ENCODE results near the gene CEP120.

Gene CEP120

DNA sequence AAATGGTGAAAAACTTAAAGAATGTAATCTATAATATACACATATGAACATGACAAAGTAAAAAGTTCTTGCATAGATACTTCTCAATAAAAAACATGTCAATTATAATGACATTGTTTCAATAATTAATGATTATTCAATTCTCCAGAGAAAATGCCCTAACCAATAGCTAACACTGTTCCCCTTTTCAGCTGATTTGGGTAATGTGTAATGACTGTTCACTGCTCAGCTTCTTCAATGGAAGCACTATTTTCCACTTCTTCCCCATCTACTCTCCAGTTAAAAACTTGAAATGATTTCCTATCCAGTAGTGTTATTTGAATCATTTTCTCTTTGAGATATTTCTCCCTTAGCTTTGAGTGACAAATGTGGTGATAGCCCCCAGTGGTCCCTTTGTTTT is 62.3 kb downstream of the CEP120 start:
- Histone ChIP-seq H3K4me2 (ENCODE audit: low read depth, low read length, poor library complexity, severe bottlenecking) (no peak overlapping the region), H3K36me3 (ENCODE audit: insufficient read depth, low read length) (peaks cover 3% of the 10 kb centered on the region; the same call in 1 of the 2 replicates), H3K4me3 (ENCODE audit: low read length, poor library complexity, severe bottlenecking) (no peak overlapping the region), H3K9me3 (ENCODE audit: insufficient read depth, low read depth, low read length) (no peaks in the 10 kb centered on the region), H3K79me2 (ENCODE audit: insufficient read depth, low read length) (no peaks in the 10 kb centered on the region), H3K9ac (ENCODE audit: low read depth, low read length, poor library complexity, severe bottlenecking) (no peak overlapping the region), H3K9me2 (replicated peaks; ENCODE audit: low read depth, low read length) (no peaks in the 10 kb centered on the region), H4K20me1 (ENCODE audit: insufficient read depth, low read length, poor library complexity, severe bottlenecking) (no peaks in the 10 kb centered on the region), H2AFZ (ENCODE audit: low read length) (no peak overlapping the region), H3K4me1 (ENCODE audit: insufficient read depth, low read length, poor library complexity, severe bottlenecking) (no peaks in the 10 kb centered on the region), H3K27me3 (ENCODE audit: insufficient read depth, low read length, poor library complexity, severe bottlenecking) (no peaks in the 10 kb centered on the region), H3F3A (ENCODE audit: low read depth) (no peaks in the 10 kb centered on the region)
- TF ChIP-seq, protein P1, sequence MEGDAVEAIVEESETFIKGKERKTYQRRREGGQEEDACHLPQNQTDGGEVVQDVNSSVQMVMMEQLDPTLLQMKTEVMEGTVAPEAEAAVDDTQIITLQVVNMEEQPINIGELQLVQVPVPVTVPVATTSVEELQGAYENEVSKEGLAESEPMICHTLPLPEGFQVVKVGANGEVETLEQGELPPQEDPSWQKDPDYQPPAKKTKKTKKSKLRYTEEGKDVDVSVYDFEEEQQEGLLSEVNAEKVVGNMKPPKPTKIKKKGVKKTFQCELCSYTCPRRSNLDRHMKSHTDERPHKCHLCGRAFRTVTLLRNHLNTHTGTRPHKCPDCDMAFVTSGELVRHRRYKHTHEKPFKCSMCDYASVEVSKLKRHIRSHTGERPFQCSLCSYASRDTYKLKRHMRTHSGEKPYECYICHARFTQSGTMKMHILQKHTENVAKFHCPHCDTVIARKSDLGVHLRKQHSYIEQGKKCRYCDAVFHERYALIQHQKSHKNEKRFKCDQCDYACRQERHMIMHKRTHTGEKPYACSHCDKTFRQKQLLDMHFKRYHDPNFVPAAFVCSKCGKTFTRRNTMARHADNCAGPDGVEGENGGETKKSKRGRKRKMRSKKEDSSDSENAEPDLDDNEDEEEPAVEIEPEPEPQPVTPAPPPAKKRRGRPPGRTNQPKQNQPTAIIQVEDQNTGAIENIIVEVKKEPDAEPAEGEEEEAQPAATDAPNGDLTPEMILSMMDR (conservative IDR thresholded peaks at IDR 0.05; ENCODE audit: low read length): no peak
- no peak for TF ChIP-seq EZH2phosphoT487 (IDR thresholded peaks at IDR 0.05; ENCODE audit: borderline replicate concordance)

DNA sequence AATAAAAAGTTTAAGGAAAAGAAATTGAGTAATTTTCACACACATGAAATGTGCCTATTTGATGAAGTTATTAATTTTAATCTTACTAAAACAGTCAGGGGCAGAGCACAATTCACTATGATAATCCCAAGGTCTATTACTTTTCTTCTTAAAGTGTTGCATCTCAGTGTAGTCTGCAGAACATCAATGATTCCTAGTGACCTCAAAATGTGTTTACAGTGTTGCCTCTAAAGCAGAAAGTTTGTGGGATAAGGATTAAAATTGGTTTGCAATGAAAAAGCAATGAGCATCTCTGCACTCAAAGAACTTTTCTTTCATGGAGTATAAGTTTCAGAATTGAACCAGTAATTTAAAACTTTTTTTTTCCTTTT is 63.0 kb downstream of the CEP120 start:
- Histone ChIP-seq H3K27me3 (ENCODE audit: insufficient read depth, low read length, poor library complexity, severe bottlenecking) (no peaks in the 10 kb centered on the region), H3K9me3 (ENCODE audit: insufficient read depth, low read depth, low read length) (no peaks in the 10 kb centered on the region), H3F3A (ENCODE audit: low read depth) (no peaks in the 10 kb centered on the region), H3K79me2 (ENCODE audit: insufficient read depth, low read length) (no peaks in the 10 kb centered on the region), H2AFZ (ENCODE audit: low read length) (no peak overlapping the region), H3K9me2 (replicated peaks; ENCODE audit: low read depth, low read length) (no peaks in the 10 kb centered on the region), H3K36me3 (ENCODE audit: insufficient read depth, low read length) (peaks cover 3% of the 10 kb centered on the region; the same call in 1 of the 2 replicates), H3K4me2 (ENCODE audit: low read depth, low read length, poor library complexity, severe bottlenecking) (no peak overlapping the region), H4K20me1 (ENCODE audit: insufficient read depth, low read length, poor library complexity, severe bottlenecking) (no peaks in the 10 kb centered on the region), H3K4me3 (ENCODE audit: low read length, poor library complexity, severe bottlenecking) (no peak overlapping the region), H3K4me1 (ENCODE audit: insufficient read depth, low read length, poor library complexity, severe bottlenecking) (no peaks in the 10 kb centered on the region), H3K9ac (ENCODE audit: low read depth, low read length, poor library complexity, severe bottlenecking) (no peak overlapping the region)
- no peak for TF ChIP-seq EZH2phosphoT487 (IDR thresholded peaks at IDR 0.05; ENCODE audit: borderline replicate concordance)
- TF ChIP-seq, protein P1 (conservative IDR thresholded peaks at IDR 0.05; ENCODE audit: low read length): no peak

DNA sequence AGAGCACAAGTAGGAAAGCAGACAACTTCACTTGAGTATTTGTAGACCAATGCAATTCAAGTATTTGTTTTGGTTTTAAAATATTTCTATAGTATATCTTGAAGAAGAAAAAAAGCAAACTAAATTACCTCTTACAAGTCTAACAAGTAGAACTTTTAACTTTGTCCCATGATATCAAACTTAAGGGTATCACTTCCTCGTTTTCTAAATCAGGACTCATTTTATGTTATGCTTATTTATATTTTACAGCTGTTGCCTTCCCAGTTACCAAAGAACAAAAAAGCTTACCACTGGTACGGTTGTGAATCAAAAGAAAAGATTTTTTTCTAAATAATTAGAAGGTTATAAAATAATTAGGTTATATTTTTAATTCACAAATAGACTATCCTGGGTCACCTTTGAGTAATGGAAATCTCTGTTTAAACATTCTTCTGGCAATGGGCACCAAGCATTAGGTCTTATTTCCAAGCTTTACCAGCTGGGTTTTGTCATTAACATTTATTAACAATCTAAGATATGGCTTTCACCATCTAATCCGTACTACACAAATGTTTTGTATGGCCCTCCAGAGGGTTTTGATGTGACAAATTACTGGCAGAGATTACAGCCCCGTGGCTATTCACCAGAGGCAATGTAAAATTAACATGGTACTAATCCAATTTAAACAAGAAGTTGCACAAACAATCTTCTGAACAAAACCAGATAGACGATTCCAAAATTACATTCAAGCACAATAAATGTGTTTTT is 63.6 kb downstream of the CEP120 start:
- no peaks in the 10 kb centered on the region for H3K9me2 ChIP-seq (replicated peaks; ENCODE audit: low read depth, low read length)
- no peaks in the 10 kb centered on the region for H3F3A ChIP-seq (ENCODE audit: low read depth)
- no peak overlapping the region for H3K4me2 ChIP-seq (ENCODE audit: low read depth, low read length, poor library complexity, severe bottlenecking)
- H3K9ac ChIP-seq (ENCODE audit: low read depth, low read length, poor library complexity, severe bottlenecking): no peak overlapping the region
- peaks cover 3% of the 10 kb centered on the region; the same call in 1 of the 2 replicates for H3K36me3 ChIP-seq (ENCODE audit: insufficient read depth, low read length)
- no peaks in the 10 kb centered on the region for H4K20me1 ChIP-seq (ENCODE audit: insufficient read depth, low read length, poor library complexity, severe bottlenecking)
- no peak overlapping the region for H3K4me3 ChIP-seq (ENCODE audit: low read length, poor library complexity, severe bottlenecking)
- H3K9me3 ChIP-seq (ENCODE audit: insufficient read depth, low read depth, low read length): no peaks in the 10 kb centered on the region
- no peaks in the 10 kb centered on the region for H3K4me1 ChIP-seq (ENCODE audit: insufficient read depth, low read length, poor library complexity, severe bottlenecking)
- no peaks in the 10 kb centered on the region for H3K79me2 ChIP-seq (ENCODE audit: insufficient read depth, low read length)
- no peak for TF ChIP-seq EZH2phosphoT487 (IDR thresholded peaks at IDR 0.05; ENCODE audit: borderline replicate concordance)
- TF ChIP-seq, protein P1 (conservative IDR thresholded peaks at IDR 0.05; ENCODE audit: low read length): no peak
- no peak overlapping the region for H2AFZ ChIP-seq (ENCODE audit: low read length)
- no peaks in the 10 kb centered on the region for H3K27me3 ChIP-seq (ENCODE audit: insufficient read depth, low read length, poor library complexity, severe bottlenecking)
